GM12892 (cell line): ENCODE data around the gene SMYD3.

ENCODE experiments used
- POLR2A ChIP-seq: IDR thresholded peaks from 2 replicates; pipeline ENCODE4 v1.6.1; 2011; ENCODE audit warnings: low read depth, low read length, control low read depth
- POLR2AphosphoS5 ChIP-seq: IDR thresholded peaks from 2 replicates; pipeline ENCODE4 v1.6.1; 2011; ENCODE audit warnings: low read depth, low read length, control low read depth

DNA sequence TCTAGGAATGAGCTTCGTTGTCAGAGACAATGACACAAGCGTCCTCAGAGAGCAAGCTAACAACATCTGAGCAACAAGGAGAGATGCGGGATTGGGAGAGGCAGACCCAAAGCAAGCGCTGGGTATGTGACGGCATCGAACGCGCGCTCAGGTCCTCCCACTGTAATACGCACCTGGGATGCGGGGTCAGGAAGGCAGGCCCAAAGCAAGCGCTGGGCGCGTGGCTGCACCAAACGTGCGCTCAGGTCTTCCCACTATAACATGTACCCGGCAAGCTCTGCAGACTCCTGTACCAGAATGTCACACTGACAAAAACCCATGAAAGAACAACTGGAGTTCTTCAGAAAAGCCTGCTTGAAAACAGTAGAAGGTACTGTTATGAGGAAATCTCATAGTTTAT, 653.8 kb downstream of the SMYD3 start:
- TF ChIP-seq POLR2AphosphoS5 (no peak), POLR2A (no peak)
